Tibial artery (tissue), 4 donors: Measurements from ENCODE around the gene KIDINS220.
A peak's percentile ranks its signal among the peaks of the same experiment; 100 is the strongest.

ENCODE experiments used
- DNase-seq, 2 donors: peaks; one replicate each; pipeline ENCODE4 v3.0.0-alpha.2; 2019
- H3K27ac ChIP-seq, 2 donors: fragments of 200-600 bp; sonication (generic) in 1 of 2; 1 replicate in 1 of 2; 2 replicates in 1 of 2; pipeline ENCODE4 v1.5.1; 2018 to 2019; ENCODE audit warnings: mild to moderate bottlenecking in 1 of 2
- H3K27me3 ChIP-seq, 2 donors: fragments of 200-600 bp; sonication (generic) in 1 of 2; one replicate each; pipeline versions ENCODE4 v1.5.1 to v1.6.0; 2016 to 2019
- H3K36me3 ChIP-seq, 3 donors: fragments of 200-600 bp; sonication (generic) in 2 of 3; one replicate each; pipeline ENCODE4 v1.5.1; 2016 to 2019; ENCODE audit warnings: mild to moderate bottlenecking in 2 of 3
- H3K4me1 ChIP-seq, 4 donors: fragments of 200-600 bp; sonication (generic) in 2 of 4; 1 replicate in 3 of 4; 2 replicates in 1 of 4; pipeline ENCODE4 v1.5.1; 2016 to 2019
- H3K4me3 ChIP-seq, 2 donors: fragments of 200-600 bp; sonication (generic) in 1 of 2; 1 replicate in 1 of 2; 2 replicates in 1 of 2; pipeline ENCODE4 v1.5.1; 2018 to 2019; ENCODE audit warnings: mild to moderate bottlenecking in 2 of 2
- H3K9me3 ChIP-seq, 3 donors: fragments of 200-600 bp; sonication (generic) in 1 of 3; one replicate each; pipeline ENCODE4 v1.5.1; 2016 to 2019
- CTCF ChIP-seq, 2 experiments: fragments of 200-600 bp in 1 of 2; fragments of 450-650 bp in 1 of 2; IDR thresholded peaks; one replicate each; pipeline ENCODE4 v1.5.1; 2017 to 2019; ENCODE audit warnings: antibody characterized with exemption in 2 of 2, mild to moderate bottlenecking in 1 of 2, moderate library complexity in 1 of 2
- intact Hi-C: fragments of 100-400 bp; cut with DNase I; formaldehyde crosslinking; loops from one replicate; pipeline ENCODE4 v1.15.0; 2023; ENCODE audit warnings: low total_unique reads

Gene KIDINS220

GRCh38 chr2:8714283-8714682 lies 123.1 kb downstream of the KIDINS220 start:
- peak; percentile 38 to 82 for DNase-seq
- Histone ChIP-seq H3K4me3 (no peak overlapping the region), H3K9me3 (no peaks in the 10 kb centered on the region), H3K27ac (peak overlapping the region; percentile 58 to 62), H3K27me3 (no peaks in the 10 kb centered on the region), H3K36me3 (no peaks in the 10 kb centered on the region), H3K4me1 (peaks cover 0 to 17% (median 8%) of the 10 kb centered on the region in 4 donors)
- intact Hi-C loops: no loop called here
- TF ChIP-seq CTCF (IDR thresholded peaks at IDR 0.05): no peak

- DNase-seq: no peak
- Histone ChIP-seq H3K36me3 (no peaks in the 10 kb centered on the region), H3K4me1 (peaks cover 0 to 17% (median 8%) of the 10 kb centered on the region in 4 donors), H3K27ac (no peak overlapping the region), H3K27me3 (no peaks in the 10 kb centered on the region), H3K9me3 (no peaks in the 10 kb centered on the region), H3K4me3 (no peak overlapping the region)
- TF ChIP-seq CTCF (IDR thresholded peaks at IDR 0.05): no peak
- intact Hi-C loops: no loop called here
Measured at GRCh38 chr2:8710951-8711350, 126.5 kb downstream of the KIDINS220 start.

- no peak for TF ChIP-seq CTCF (IDR thresholded peaks at IDR 0.05)
- Histone ChIP-seq H3K27me3 (no peaks in the 10 kb centered on the region), H3K36me3 (no peaks in the 10 kb centered on the region), H3K9me3 (no peaks in the 10 kb centered on the region), H3K4me3 (no peak overlapping the region), H3K27ac (no peak overlapping the region), H3K4me1 (peaks cover 0 to 14% (median 7%) of the 10 kb centered on the region in 4 donors)
- intact Hi-C loops: no loop called here
- DNase-seq: no peak
Measured at GRCh38 chr2:8709611-8710010, 127.8 kb downstream of the KIDINS220 start.

- H3K36me3 ChIP-seq: no peaks in the 10 kb centered on the region
- no peaks in the 10 kb centered on the region for H3K27me3 ChIP-seq
- no peaks in the 10 kb centered on the region for H3K9me3 ChIP-seq
- no peak for TF ChIP-seq CTCF (IDR thresholded peaks at IDR 0.05)
- H3K4me3 ChIP-seq: no peak overlapping the region
- H3K27ac ChIP-seq: no peak overlapping the region
- DNase-seq: no peak
- intact Hi-C loops: no loop called here
- H3K4me1 ChIP-seq: peaks cover 0 to 18% (median 0%) of the 10 kb centered on the region in 4 donors
Measured at GRCh38 chr2:8704906-8705305, 132.5 kb downstream of the KIDINS220 start.

- intact Hi-C loops: no loop called here
- no peaks in the 10 kb centered on the region for H3K27me3 ChIP-seq
- TF ChIP-seq CTCF (IDR thresholded peaks at IDR 0.05): no peak
- H3K4me1 ChIP-seq: peaks cover 0 to 18% (median 0%) of the 10 kb centered on the region in 4 donors
- DNase-seq: no peak
- H3K4me3 ChIP-seq: peak overlapping the region; percentile 24 to 34
- H3K36me3 ChIP-seq: no peaks in the 10 kb centered on the region
- peaks cover 0 to 4% (median 0%) of the 10 kb centered on the region in 3 donors for H3K9me3 ChIP-seq
- H3K27ac ChIP-seq: peak overlapping the region; percentile 1 to 44
Measured at GRCh38 chr2:8701681-8702379, 135.6 kb downstream of the KIDINS220 start.
